ENCODE measurements around the gene C16orf90.
"Not testable (repeated sequence)": the region's sequence is repeated elsewhere in the genome, so short reads cannot be mapped to it uniquely, and the experiment has no call there.

Gene C16orf90

GRCh38 chr16:3513892-3514583, 18.7 kb upstream of the C16orf90 start:
- no peak for DNase-seq (ENCODE audit: low read depth in 2 of 2)

- no peak for DNase-seq (ENCODE audit: low read depth in 2 of 2)
These were observed 16.2 kb upstream of the C16orf90 start for GRCh38 chr16:3511286-3512180.

GRCh38 chr16:3510416-3510815, 15.1 kb upstream of the C16orf90 start:
- no peak for DNase-seq (ENCODE audit: low read depth in 2 of 2)

DNA sequence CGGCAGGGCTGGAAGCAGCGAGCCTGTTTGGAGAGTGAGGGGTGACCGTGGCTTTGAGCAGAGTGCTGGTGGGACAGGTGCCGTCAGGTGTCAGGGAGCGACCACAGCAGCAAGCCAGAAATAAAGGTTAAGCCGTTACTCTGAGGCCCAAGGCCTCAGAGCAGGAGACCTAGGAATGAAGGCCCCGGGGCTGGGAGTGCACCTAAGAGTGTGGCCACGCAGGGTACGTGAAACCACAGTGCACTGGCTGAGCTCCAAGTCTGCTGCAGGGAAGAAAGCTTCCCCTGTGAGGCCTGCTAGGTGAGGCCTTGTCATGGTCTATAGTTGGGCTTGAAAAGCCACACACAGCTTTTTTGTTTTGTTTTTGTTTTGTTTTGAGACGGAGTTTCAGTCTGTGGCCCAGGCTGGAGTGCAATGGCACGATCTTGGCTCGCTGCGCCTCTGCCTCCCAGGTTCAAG, 14.2 kb upstream of the C16orf90 start:
- DNase-seq (ENCODE audit: low read depth in 2 of 2) = peak; percentile 51 to 65

DNA sequence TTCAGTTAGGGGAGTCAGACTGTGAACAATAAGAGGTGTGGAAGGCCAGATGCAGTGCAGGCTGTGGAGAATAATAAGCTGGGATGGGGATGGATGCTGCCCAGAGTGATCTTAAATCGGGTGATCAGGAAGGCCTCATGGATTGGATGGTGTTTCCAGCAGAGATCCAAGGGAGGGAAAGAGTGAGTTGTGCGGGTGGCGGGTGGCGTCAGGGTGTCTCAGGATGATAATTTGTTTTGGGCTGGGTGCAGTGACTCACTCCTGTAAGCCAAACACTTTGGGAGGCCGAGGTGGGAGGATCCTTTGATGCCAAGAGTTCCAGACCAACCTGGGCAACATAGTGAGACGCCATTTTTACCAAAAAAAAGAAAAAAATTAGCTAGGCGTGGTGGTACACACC, 13.4 kb upstream of the C16orf90 start:
- no peak for DNase-seq (ENCODE audit: low read depth in 2 of 2)

DNA sequence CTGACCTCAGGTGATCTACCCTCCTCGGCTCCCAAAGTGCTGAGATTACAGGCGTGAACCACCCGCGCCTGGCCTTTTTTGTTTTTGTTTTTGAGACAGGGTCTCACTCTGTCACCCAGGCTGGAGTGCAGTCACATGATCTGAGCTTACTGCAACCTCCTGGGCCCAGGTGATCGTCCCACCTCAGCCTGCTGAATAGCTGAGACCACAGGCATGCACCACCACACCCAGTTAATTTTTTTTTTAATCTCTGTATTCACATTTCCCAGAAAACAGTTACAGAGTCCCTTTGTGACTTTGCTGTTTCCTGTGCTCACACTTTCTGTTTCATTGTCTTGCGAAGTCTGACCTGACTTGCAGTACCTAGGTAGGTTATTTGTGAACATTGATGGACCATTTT, 8.2 kb upstream of the C16orf90 start:
- peak in 1 of 2 donors; percentile 44 for DNase-seq (ENCODE audit: low read depth in 2 of 2)

- DNase-seq (ENCODE audit: low read depth in 2 of 2) = no peak
These were observed 6.6 kb upstream of the C16orf90 start for GRCh38 chr16:3501783-3502400.

GRCh38 chr16:3501412-3501761, 6.1 kb upstream of the C16orf90 start:
- DNase-seq (ENCODE audit: low read depth in 2 of 2) = not testable (repeated sequence)

GRCh38 chr16:3498988-3499387, 3.7 kb upstream of the C16orf90 start:
- no peak for DNase-seq (ENCODE audit: low read depth in 2 of 2)

GRCh38 chr16:3497771-3498170, 2.5 kb upstream of the C16orf90 start:
- DNase-seq (ENCODE audit: low read depth in 2 of 2) = no peak

- no peak for DNase-seq (ENCODE audit: low read depth in 2 of 2)
These were observed 1.1 kb upstream of the C16orf90 start for GRCh38 chr16:3496386-3496785.

DNA sequence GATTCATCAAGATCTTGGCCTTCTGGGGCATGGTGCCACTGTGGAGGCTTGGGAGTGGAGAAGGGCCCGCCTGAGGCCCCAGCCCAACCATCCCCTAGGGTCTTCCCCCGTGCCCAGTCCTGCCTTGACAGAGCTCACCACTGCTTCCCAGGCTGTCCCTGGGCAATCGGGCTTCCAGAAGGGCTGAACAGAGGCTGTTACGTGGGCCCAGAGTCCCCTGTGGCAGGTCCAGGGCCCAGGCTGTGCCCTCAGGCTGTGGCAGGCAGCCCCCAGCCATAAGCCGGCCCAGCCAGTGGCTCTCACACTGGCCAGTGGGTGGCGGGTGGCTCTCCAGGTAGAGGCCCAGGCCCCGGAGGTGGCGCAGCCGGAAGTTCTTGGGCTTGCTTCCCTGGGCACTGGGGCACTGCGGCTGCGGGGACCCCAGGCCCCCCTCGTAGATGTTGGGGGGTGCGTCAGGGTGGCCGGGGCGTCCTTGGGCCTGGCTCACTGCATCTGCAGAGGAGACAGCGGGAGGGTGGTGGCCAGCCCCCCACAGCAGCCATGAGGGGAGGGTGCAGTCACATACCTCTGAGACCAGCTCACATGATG, 809 bp downstream of the C16orf90 start:
- DNase-seq (ENCODE audit: low read depth in 2 of 2) = no peak

GRCh38 chr16:3492356-3492755, 2.9 kb downstream of the C16orf90 start:
- DNase-seq (ENCODE audit: low read depth in 2 of 2) = no peak

- no peak for DNase-seq (ENCODE audit: low read depth in 2 of 2)
These were observed 4.2 kb downstream of the C16orf90 start for GRCh38 chr16:3490911-3491629.

GRCh38 chr16:3488801-3489200, 6.5 kb downstream of the C16orf90 start:
- DNase-seq (ENCODE audit: low read depth in 2 of 2) = no peak

DNA sequence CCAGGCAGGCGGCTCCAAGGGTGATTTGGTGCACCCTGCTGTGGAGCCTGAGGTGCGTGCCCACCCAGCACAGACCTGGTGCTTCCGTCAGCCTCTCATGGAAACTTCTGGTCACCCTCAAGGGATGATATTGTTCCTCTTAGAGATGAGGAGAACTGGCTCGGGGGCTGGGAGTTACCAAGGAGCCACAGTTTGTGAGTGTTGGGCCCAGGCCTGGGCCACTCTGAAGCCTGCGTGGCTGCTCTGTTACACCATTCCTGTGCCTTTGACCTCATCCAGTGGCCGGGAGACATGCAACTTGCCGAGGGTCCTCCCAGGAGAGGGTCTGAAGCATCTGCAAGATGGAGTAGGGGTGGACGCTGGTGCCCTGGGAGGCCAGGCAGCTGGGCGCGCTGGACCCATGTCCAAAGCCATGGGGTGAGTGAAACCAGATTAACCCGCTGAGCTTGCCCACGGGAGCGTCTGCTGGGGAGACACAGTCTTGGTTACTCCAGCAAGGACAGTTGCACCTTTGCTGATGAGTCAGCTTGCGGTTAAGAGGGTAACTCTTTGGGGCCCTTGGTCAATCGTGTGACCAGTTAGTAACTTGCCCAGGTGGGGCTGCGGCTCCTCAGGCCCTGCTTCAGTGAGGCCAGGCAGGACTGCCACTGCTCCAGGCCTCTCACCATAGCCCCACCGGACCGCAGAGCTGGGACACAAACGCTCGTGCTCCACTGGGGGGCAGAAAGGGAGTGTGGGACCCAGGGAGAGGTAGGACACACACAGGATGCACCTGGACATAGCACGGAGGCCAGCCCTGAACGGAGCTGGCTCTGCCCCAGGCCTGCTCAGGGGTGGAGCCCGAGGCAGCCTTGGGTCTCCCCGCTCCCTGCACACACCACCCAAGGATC, 7.5 kb downstream of the C16orf90 start:
- no peak for DNase-seq (ENCODE audit: low read depth in 2 of 2)

- DNase-seq (ENCODE audit: low read depth in 2 of 2) = no peak
These were observed 8.6 kb downstream of the C16orf90 start for GRCh38 chr16:3486506-3487215.

GRCh38 chr16:3485821-3486505, 9.3 kb downstream of the C16orf90 start:
- no peak for DNase-seq (ENCODE audit: low read depth in 2 of 2)

GRCh38 chr16:3485097-3485745, 10.1 kb downstream of the C16orf90 start:
- DNase-seq (ENCODE audit: low read depth in 2 of 2) = no peak

Measured in stimulated activated CD4-positive, alpha-beta T cell treated with anti-CD3 and anti-CD28 coated beads, Interleukin-15, amount 100 ng/mL, for 48 hours (primary cell).